DND-41 (cell line): ENCODE data around the gene MTHFR.

Experiments
- EZH2 ChIP-seq: IDR thresholded peaks from 3 replicates; pipeline ENCODE4 v1.6.1; 2012; ENCODE audit warnings: borderline replicate concordance, low read depth, mild to moderate bottlenecking, moderate library complexity, low read length, inconsistent platforms; ENCODE audit not compliant: severe bottlenecking
- TF ChIP-seq, protein P1 (sequence below): IDR thresholded peaks from 2 replicates; pipeline ENCODE4 v1.5.1; 2012; ENCODE audit warnings: borderline replicate concordance, low read length, moderate library complexity, mild to moderate bottlenecking; ENCODE audit not compliant: poor library complexity, severe bottlenecking; ENCODE audit errors: extremely low read depth

DNA sequence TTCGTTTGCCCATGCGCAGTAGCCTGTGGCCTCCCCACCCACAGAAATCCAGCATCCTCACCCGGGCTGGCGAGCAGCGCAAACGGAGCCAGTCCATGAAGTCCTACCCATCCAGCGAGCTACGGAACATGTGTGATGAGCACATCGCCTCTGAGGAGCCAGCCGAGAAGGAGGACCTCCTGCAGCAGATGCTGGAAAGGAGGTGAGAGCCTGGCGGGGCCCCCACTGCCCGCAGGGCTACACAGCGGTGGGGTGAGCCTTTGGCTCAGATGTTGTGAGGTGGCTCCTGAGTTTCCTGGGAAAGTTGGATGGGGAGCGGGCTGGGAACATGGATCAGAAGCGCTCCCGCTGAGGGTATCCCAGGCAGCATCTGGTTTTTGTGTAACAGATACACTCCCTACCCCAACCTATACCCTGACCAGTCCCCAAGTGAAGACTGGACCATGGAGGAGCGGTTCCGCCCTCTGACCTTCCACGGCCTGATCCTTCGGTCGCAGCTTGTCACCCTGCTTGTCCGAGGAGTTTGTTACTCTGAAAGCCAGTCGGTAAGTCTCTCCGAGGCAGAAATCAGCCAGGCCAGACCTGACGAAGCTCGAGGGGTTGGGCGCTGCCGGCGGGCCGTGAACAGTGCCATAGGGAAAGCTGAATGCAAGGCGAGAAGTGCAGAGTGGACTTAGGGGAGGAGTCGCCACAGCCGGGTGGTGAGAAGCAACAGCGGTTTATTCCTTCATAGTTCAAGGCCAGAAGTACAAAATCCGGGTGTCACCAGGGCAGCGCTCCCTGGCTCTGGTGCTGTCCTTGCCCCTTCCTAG lies 31.4 kb upstream of the MTHFR start:
- TF ChIP-seq, protein P1, sequence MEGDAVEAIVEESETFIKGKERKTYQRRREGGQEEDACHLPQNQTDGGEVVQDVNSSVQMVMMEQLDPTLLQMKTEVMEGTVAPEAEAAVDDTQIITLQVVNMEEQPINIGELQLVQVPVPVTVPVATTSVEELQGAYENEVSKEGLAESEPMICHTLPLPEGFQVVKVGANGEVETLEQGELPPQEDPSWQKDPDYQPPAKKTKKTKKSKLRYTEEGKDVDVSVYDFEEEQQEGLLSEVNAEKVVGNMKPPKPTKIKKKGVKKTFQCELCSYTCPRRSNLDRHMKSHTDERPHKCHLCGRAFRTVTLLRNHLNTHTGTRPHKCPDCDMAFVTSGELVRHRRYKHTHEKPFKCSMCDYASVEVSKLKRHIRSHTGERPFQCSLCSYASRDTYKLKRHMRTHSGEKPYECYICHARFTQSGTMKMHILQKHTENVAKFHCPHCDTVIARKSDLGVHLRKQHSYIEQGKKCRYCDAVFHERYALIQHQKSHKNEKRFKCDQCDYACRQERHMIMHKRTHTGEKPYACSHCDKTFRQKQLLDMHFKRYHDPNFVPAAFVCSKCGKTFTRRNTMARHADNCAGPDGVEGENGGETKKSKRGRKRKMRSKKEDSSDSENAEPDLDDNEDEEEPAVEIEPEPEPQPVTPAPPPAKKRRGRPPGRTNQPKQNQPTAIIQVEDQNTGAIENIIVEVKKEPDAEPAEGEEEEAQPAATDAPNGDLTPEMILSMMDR = no peak
- no peak for TF ChIP-seq EZH2
